ENCODE data around the gene TMEM19.

The TMEM19 gene

DNA sequence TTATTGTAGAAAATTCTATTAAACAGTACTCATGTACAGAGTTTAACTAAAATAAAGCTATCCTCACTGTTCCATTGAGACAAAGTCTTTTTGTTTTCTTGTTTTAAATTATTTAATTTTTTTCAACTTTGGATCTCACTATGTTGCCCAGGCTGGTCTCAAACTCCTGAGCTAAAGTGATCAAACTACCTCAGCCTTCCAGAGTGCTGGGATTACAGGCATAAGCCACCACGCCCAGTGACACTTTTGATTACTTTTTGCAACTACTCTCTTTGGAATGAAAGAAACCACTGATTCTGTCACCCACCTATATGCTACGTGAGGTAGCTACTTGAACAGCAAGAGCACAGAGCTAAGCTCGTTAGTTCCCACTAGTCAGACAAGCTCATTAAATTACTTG lies 39.4 kb upstream of the TMEM19 start:
- Histone ChIP-seq H3K9me3 (replicated peaks in 1 of 11) (0 out of 22 replicates have a peak, but pooled peaks cover 0 to 4% (median 0%) of the 10 kb centered on the region in 11 experiments), H3K4me2 (peak overlapping the region in 2 of 11 experiments; percentile 75 to 79; a peak in 3 of 22 replicates), H3K27ac (peak overlapping the region in 2 of 11 experiments; percentile 68 to 71; a peak in 2 of 22 replicates), H3K36me3 (peaks cover 90 to 100% (median 98%) of the 10 kb centered on the region in 11 experiments), H3K4me1 (peaks cover 0 to 49% (median 13%) of the 10 kb centered on the region in 10 experiments; a peak in 14 of 20 replicates), H4K20me1 (peaks cover 26 to 84% (median 51%) of the 10 kb centered on the region in 11 experiments; a peak in 21 of 22 replicates), H3K4me3 (no peak overlapping the region), H3K9ac (no peak overlapping the region), H3K27me3 (no peaks in the 10 kb centered on the region)
- no peak for TF ChIP-seq Cebpa-rat (IDR thresholded peaks at IDR 0.05)

DNA sequence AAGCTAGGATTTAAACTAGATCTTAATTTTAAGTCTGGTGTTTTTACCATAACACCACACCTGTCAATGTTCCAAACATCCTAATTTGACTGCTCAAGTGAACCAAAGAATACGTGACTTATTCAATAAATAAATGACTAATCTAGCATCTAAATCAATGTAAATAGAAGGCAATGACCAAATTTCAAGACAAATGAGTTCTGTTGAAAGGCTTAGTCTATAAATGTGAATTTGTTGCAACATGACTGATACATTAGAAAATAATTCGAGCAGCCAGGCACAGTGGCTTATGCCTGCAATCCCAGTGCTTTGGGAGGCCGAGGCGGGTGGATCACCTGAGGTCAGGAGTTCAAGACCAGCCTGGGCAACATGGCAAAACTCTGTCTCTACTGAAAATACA lies 37.3 kb upstream of the TMEM19 start:
- Histone ChIP-seq H4K20me1 (peaks cover 31 to 84% (median 53%) of the 10 kb centered on the region in 11 experiments), H3K9ac (no peak overlapping the region), H3K4me1 (peaks cover 0 to 57% (median 13%) of the 10 kb centered on the region in 10 experiments; a peak in 14 of 20 replicates), H3K4me3 (no peak overlapping the region), H3K27ac (no peak overlapping the region), H3K4me2 (no peak overlapping the region), H3K9me3 (replicated peaks in 1 of 11) (peaks cover 5 to 14% (median 10%) of the 10 kb centered on the region in 11 experiments), H3K27me3 (no peaks in the 10 kb centered on the region), H3K36me3 (peaks cover 90 to 100% (median 98%) of the 10 kb centered on the region in 11 experiments)
- TF ChIP-seq Cebpa-rat (IDR thresholded peaks at IDR 0.05) = no peak

DNA sequence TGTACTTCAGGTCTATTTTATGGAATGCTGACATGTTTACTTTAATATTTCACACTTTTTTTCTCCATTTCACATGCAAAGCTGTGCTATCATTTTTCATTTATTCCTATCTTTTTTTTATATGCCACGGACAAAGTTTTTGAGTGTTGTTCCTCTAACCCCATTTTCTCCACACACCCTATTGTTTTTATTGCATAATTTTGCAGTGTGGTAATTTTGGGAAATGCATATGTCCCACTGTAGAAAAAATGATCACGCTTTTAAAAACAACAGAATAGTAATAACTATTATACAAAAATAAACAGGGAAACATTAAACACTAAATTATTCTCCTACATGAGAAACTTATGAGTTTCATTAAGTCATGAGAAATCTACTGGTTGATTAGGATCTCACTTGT lies 36.5 kb upstream of the TMEM19 start:
- Histone ChIP-seq H3K4me1 (peaks cover 0 to 48% (median 13%) of the 10 kb centered on the region in 10 experiments; a peak in 14 of 20 replicates), H3K4me3 (no peak overlapping the region), H3K9ac (no peak overlapping the region), H3K27me3 (no peaks in the 10 kb centered on the region), H3K27ac (no peak overlapping the region), H3K36me3 (peaks cover 90 to 100% (median 98%) of the 10 kb centered on the region in 11 experiments), H4K20me1 (peaks cover 31 to 84% (median 58%) of the 10 kb centered on the region in 11 experiments), H3K4me2 (no peak overlapping the region), H3K9me3 (replicated peaks in 1 of 11) (peaks cover 13 to 23% (median 19%) of the 10 kb centered on the region in 11 experiments)
- no peak for TF ChIP-seq Cebpa-rat (IDR thresholded peaks at IDR 0.05)

DNA sequence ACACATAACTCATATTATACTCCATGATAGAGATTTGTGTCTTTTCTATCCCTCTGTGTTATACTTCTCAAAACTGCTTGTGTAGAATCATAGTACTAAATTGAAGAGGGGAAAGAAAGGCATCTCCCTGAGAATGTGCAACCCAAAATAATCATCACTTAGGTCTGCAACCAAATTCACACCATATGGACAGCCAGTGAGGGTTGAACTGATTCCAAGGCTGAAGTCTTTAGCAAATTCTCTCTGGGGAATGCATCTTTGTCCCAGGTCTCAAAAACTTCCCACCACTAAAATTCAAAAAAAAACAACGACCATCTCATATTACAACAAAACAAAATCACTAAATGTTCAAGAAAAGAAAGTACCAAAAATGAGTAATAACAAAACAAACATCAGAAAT lies 33.2 kb upstream of the TMEM19 start:
- no peak overlapping the region for H3K9ac ChIP-seq
- H3K9me3 ChIP-seq (replicated peaks in 1 of 11) = peaks cover 15 to 50% (median 41%) of the 10 kb centered on the region in 11 experiments
- no peak overlapping the region for H3K4me2 ChIP-seq
- H4K20me1 ChIP-seq = peaks cover 31 to 100% (median 61%) of the 10 kb centered on the region in 11 experiments
- H3K27ac ChIP-seq = no peak overlapping the region
- no peaks in the 10 kb centered on the region for H3K27me3 ChIP-seq
- TF ChIP-seq Cebpa-rat (IDR thresholded peaks at IDR 0.05) = no peak
- H3K4me3 ChIP-seq = no peak overlapping the region
- peaks cover 0 to 47% (median 0%) of the 10 kb centered on the region in 10 experiments; a peak in 4 of 20 replicates for H3K4me1 ChIP-seq
- H3K36me3 ChIP-seq = peaks cover 87 to 100% (median 99%) of the 10 kb centered on the region in 11 experiments

DNA sequence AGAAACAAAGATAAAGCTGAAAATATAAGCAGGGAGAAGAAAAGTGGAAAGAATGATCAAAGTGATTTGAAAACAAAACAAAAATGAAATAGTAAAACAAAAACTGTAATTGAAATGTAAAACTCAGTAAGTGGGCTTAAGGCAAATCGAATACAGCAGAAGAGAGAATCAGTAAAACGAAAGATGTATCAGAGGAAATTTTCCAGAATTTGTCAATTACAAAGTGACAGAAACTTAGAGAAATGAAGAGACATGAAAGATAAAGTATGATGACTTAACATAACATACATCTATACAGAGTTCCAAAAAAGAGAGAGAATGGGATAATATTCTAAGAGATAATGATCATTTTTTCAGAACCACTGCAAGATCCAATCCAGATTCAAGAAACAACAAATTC lies 32.7 kb upstream of the TMEM19 start:
- no peak for TF ChIP-seq Cebpa-rat (IDR thresholded peaks at IDR 0.05)
- peak overlapping the region in 1 of 10 experiments; percentile 25; a peak in 1 of 20 replicates for H3K4me3 ChIP-seq
- peaks cover 15 to 52% (median 41%) of the 10 kb centered on the region in 11 experiments for H3K9me3 ChIP-seq (replicated peaks in 1 of 11)
- peaks cover 88 to 100% (median 99%) of the 10 kb centered on the region in 11 experiments for H3K36me3 ChIP-seq
- H4K20me1 ChIP-seq = peaks cover 28 to 100% (median 63%) of the 10 kb centered on the region in 11 experiments
- H3K4me1 ChIP-seq = peaks cover 0 to 47% (median 0%) of the 10 kb centered on the region in 10 experiments; a peak in 4 of 20 replicates
- no peak overlapping the region for H3K9ac ChIP-seq
- H3K27ac ChIP-seq = no peak overlapping the region
- H3K27me3 ChIP-seq = no peaks in the 10 kb centered on the region
- H3K4me2 ChIP-seq = no peak overlapping the region

DNA sequence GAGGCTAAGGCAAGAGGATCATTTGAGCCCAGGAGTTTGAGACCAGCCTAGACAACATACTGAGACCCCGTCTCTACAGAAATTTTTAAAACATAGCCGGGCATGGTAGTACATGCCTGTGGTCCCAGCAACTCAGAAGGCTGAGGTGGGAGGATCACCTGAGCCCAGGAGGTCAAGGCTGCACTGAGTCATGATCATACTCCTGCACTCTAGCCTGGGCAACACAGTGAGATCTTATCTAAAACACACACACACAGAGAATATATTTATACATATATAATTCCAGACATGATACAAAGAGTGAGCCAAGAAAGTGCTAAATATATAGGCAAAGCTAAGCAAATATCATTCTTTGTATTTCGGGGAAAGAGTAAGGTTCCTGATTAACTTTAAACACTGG lies 31.7 kb upstream of the TMEM19 start:
- Histone ChIP-seq H3K36me3 (peaks cover 94 to 100% (median 99%) of the 10 kb centered on the region in 11 experiments), H3K4me1 (peaks cover 0 to 45% (median 0%) of the 10 kb centered on the region in 10 experiments; a peak in 4 of 20 replicates), H3K27me3 (no peaks in the 10 kb centered on the region), H3K27ac (no peak overlapping the region), H3K4me3 (peak overlapping the region in 2 of 10 experiments; percentile 6 to 25; a peak in 1 of 20 replicates), H3K9ac (no peak overlapping the region), H3K9me3 (replicated peaks in 1 of 11) (peaks cover 15 to 52% (median 41%) of the 10 kb centered on the region in 11 experiments), H4K20me1 (peaks cover 22 to 100% (median 62%) of the 10 kb centered on the region in 11 experiments), H3K4me2 (no peak overlapping the region)
- TF ChIP-seq Cebpa-rat (IDR thresholded peaks at IDR 0.05) = no peak

DNA sequence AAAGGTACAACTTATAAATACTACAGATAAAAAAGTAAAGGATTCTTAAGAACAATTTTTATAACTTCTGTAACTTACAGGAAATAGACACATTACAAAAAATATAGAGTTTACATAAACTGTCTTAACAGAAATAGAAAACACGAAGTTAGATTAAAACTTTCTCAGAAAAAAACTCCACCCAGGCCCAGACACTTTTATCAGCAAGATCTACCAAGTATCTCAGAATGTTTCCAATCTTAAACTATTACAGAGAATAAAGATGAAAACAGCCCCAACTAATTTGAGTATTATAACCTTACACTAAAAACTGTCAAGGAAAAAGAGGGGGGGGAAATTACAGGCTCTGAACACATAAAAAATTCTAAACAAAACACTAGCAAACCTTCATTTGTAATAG lies 30.4 kb upstream of the TMEM19 start:
- Histone ChIP-seq H3K9me3 (replicated peaks in 1 of 11) (peaks cover 15 to 52% (median 41%) of the 10 kb centered on the region in 11 experiments), H3K27ac (no peak overlapping the region), H3K9ac (no peak overlapping the region), H3K4me1 (peaks cover 0 to 55% (median 3%) of the 10 kb centered on the region in 10 experiments; a peak in 7 of 20 replicates), H4K20me1 (peaks cover 17 to 100% (median 61%) of the 10 kb centered on the region in 11 experiments; a peak in 21 of 22 replicates), H3K4me3 (peak overlapping the region in 2 of 10 experiments; percentile 8 to 9; a peak in 2 of 20 replicates), H3K4me2 (peak overlapping the region in 4 of 11 experiments; percentile 6 to 72 (median 33); a peak in 5 of 22 replicates), H3K36me3 (peaks cover 93 to 100% (median 100%) of the 10 kb centered on the region in 11 experiments), H3K27me3 (no peaks in the 10 kb centered on the region)
- TF ChIP-seq Cebpa-rat (IDR thresholded peaks at IDR 0.05) = no peak

DNA sequence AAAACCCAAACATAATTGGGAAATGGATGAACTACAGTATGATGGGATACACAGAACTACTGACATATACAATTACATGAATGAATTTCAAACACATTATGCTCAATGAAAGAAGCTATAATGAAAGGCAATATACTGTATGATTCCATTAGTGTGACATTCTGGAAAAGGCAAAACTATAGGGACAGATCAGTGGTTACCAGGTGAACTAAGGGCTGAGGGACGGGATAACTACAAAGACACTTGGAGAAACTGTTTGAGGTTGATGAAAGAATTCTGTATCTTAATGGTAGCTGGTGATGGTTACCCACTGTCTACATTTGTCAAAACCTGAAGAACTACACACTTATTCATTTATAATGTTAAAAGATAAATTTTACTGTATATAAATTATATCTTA lies 30.0 kb upstream of the TMEM19 start:
- no peak for TF ChIP-seq Cebpa-rat (IDR thresholded peaks at IDR 0.05)
- Histone ChIP-seq H3K4me2 (peak overlapping the region in 4 of 11 experiments; percentile 6 to 72 (median 33); a peak in 5 of 22 replicates), H3K27ac (no peak overlapping the region)

DNA sequence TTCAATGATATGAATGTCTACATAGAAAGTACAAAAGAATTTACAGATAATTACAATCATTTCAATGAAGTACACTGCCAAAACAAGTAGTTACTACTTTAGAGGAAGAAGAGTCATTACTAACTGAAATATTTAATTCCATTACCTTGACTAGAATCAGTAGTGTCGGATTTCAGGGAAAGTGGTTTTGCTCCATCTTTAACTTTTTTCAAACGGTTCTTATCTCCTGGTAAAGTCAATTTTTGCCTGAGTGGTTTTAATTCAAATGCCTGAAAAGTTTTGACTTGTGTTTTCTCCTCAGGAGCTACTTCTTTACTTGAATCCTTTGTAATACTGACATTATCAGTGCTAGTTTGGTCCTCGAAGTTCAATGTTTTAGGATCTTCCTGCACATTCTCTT lies 29.1 kb upstream of the TMEM19 start:
- peaks cover 17 to 100% (median 61%) of the 10 kb centered on the region in 11 experiments for H4K20me1 ChIP-seq
- no peak overlapping the region for H3K27ac ChIP-seq
- H3K9ac ChIP-seq = no peak overlapping the region
- no peaks in the 10 kb centered on the region for H3K27me3 ChIP-seq
- TF ChIP-seq Cebpa-rat (IDR thresholded peaks at IDR 0.05) = no peak
- H3K36me3 ChIP-seq = peaks cover 80 to 100% (median 96%) of the 10 kb centered on the region in 11 experiments
- H3K4me1 ChIP-seq = peaks cover 6 to 56% (median 15%) of the 10 kb centered on the region in 10 experiments
- H3K4me2 ChIP-seq = peak overlapping the region in 2 of 11 experiments; percentile 19 to 29; a peak in 1 of 22 replicates
- peaks cover 15 to 52% (median 41%) of the 10 kb centered on the region in 11 experiments for H3K9me3 ChIP-seq (replicated peaks in 1 of 11)
- H3K4me3 ChIP-seq = no peak overlapping the region

More for the DNA sequence above, 30.0 kb upstream of the TMEM19 start:
- Histone ChIP-seq H4K20me1 (peaks cover 17 to 100% (median 61%) of the 10 kb centered on the region in 11 experiments; a peak in 21 of 22 replicates), H3K4me3 (peak overlapping the region in 2 of 10 experiments; percentile 8 to 9; a peak in 1 of 20 replicates), H3K9ac (no peak overlapping the region), H3K27me3 (no peaks in the 10 kb centered on the region), H3K36me3 (peaks cover 89 to 100% (median 99%) of the 10 kb centered on the region in 11 experiments), H3K9me3 (replicated peaks in 1 of 11) (peaks cover 15 to 52% (median 41%) of the 10 kb centered on the region in 11 experiments), H3K4me1 (peaks cover 0 to 56% (median 7%) of the 10 kb centered on the region in 10 experiments; a peak in 12 of 20 replicates)

Measured in BLaER1 treated with 17β-estradiol and CSF1 and Interleukin-3, amounts not matched to agents 10 nM and 100 nM (cell line).